Nephron progenitor cell (in vitro differentiated cells): ENCODE results near the gene PPM1J.

Experiments
- DNase-seq: peaks from one replicate; pipeline ENCODE4 v3.0.0; 2021
- H3K27ac Mint-ChIP-seq: 2 replicates; pipeline ENCODE4 v1.8.0; 2021; ENCODE audit warnings: mild to moderate bottlenecking, moderate library complexity, mixed read lengths
- H3K27me3 Mint-ChIP-seq: 2 replicates; pipeline ENCODE4 v1.8.0; 2021; ENCODE audit warnings: mild to moderate bottlenecking, low read depth, mixed read lengths; ENCODE audit not compliant: poor library complexity
- H3K36me3 Mint-ChIP-seq: 2 replicates; pipeline ENCODE4 v1.8.0; 2021; ENCODE audit warnings: low read depth, mixed read lengths
- H3K4me1 Mint-ChIP-seq: 2 replicates; pipeline ENCODE4 v1.8.0; 2021; ENCODE audit warnings: mixed read lengths
- H3K4me3 Mint-ChIP-seq: 2 replicates; pipeline ENCODE4 v1.8.0; 2021; ENCODE audit warnings: mild to moderate bottlenecking, moderate library complexity, mixed read lengths
- H3K9me3 Mint-ChIP-seq: 2 replicates; pipeline ENCODE4 v1.8.0; 2021; ENCODE audit warnings: mild to moderate bottlenecking, moderate library complexity, mixed read lengths
- CTCF ChIP-seq: fragments of 200-600 bp; sonication (generic); IDR thresholded peaks from 2 replicates; pipeline ENCODE4 v1.5.0; 2021; ENCODE audit warnings: antibody characterized with exemption

Gene PPM1J

GRCh38 chr1:112748396-112748795 is 33.3 kb upstream of the PPM1J start:
- H3K27me3 Mint-ChIP-seq: peaks cover 48% of the 10 kb centered on the region
- H3K36me3 Mint-ChIP-seq: peaks cover 10% of the 10 kb centered on the region
- no peaks in the 10 kb centered on the region for H3K4me1 Mint-ChIP-seq
- no peak overlapping the region for H3K4me3 Mint-ChIP-seq
- DNase-seq: no peak
- H3K9me3 Mint-ChIP-seq: peaks cover 26% of the 10 kb centered on the region
- no peak for TF ChIP-seq CTCF
- no peak overlapping the region for H3K27ac Mint-ChIP-seq

GRCh38 chr1:112744009-112744578 is 29.0 kb upstream of the PPM1J start:
- peaks cover 9% of the 10 kb centered on the region for H3K36me3 Mint-ChIP-seq
- H3K4me1 Mint-ChIP-seq: no peaks in the 10 kb centered on the region
- peak; percentile 48 for DNase-seq
- peaks cover 34% of the 10 kb centered on the region for H3K9me3 Mint-ChIP-seq
- no peak for TF ChIP-seq CTCF
- no peak overlapping the region for H3K27ac Mint-ChIP-seq
- peaks cover 74% of the 10 kb centered on the region for H3K27me3 Mint-ChIP-seq
- no peak overlapping the region for H3K4me3 Mint-ChIP-seq

- no peak for DNase-seq
- Mint-ChIP-seq H3K27ac (no peak overlapping the region), H3K4me1 (no peaks in the 10 kb centered on the region), H3K36me3 (peaks cover 9% of the 10 kb centered on the region), H3K4me3 (no peak overlapping the region), H3K27me3 (peaks cover 76% of the 10 kb centered on the region), H3K9me3 (peaks cover 34% of the 10 kb centered on the region)
- no peak for TF ChIP-seq CTCF
Observed at GRCh38 chr1:112743174-112744008, 28.3 kb upstream of the PPM1J start.

GRCh38 chr1:112737573-112737972 is 22.4 kb upstream of the PPM1J start:
- H3K27ac Mint-ChIP-seq: no peak overlapping the region
- no peaks in the 10 kb centered on the region for H3K36me3 Mint-ChIP-seq

GRCh38 chr1:112735752-112736151 is 20.6 kb upstream of the PPM1J start:
- TF ChIP-seq CTCF: no peak
- no peak overlapping the region for H3K4me3 Mint-ChIP-seq
- no peaks in the 10 kb centered on the region for H3K36me3 Mint-ChIP-seq
- no peak for DNase-seq
- peaks cover 9% of the 10 kb centered on the region for H3K4me1 Mint-ChIP-seq
- H3K9me3 Mint-ChIP-seq: no peaks in the 10 kb centered on the region
- peaks cover 32% of the 10 kb centered on the region for H3K27me3 Mint-ChIP-seq
- no peak overlapping the region for H3K27ac Mint-ChIP-seq

More at GRCh38 chr1:112737573-112737972, 22.4 kb upstream of the PPM1J start:
- no peak for TF ChIP-seq CTCF
- Mint-ChIP-seq H3K4me3 (no peak overlapping the region), H3K9me3 (peaks cover 12% of the 10 kb centered on the region), H3K4me1 (peaks cover 9% of the 10 kb centered on the region), H3K27me3 (peaks cover 45% of the 10 kb centered on the region)
- no peak for DNase-seq
